CD1c-positive myeloid dendritic cell (primary cell): Measurements from ENCODE around the gene E4F1.
"Not testable (repeated sequence)": the region's sequence is repeated elsewhere in the genome, so short reads cannot be mapped to it uniquely, and the experiment has no call there.

Source experiments
- DNase-seq: peaks from one replicate; pipeline ENCODE4 v3.0.0-alpha.2; 2016; ENCODE audit errors: extremely low spot score

E4F1 gene

GRCh38 chr16:2244301-2244700, 20.9 kb downstream of the E4F1 start:
- DNase-seq = no peak

- DNase-seq = no peak
Measured at GRCh38 chr16:2244926-2245795, 21.8 kb downstream of the E4F1 start.

- DNase-seq = no peak
Measured at GRCh38 chr16:2246301-2246885, 23.0 kb downstream of the E4F1 start.

- peak; percentile 29 for DNase-seq
Measured at GRCh38 chr16:2250652-2251295, 27.4 kb downstream of the E4F1 start.

GRCh38 chr16:2251296-2252111, 28.1 kb downstream of the E4F1 start, which contains the start of gene ECI1:
Gene ECI1 (minus strand): TSS chr16:2251587. CDS start chr16:2251566, 21 bp downstream.
- peak; percentile 96 for DNase-seq

GRCh38 chr16:2252806-2253148, 29.4 kb downstream of the E4F1 start:
- DNase-seq = no peak

- no peak for DNase-seq
Measured at GRCh38 chr16:2253293-2253692, 29.9 kb downstream of the E4F1 start.

GRCh38 chr16:2256531-2257140, 33.2 kb downstream of the E4F1 start:
- no peak for DNase-seq

- no peak for DNase-seq
Measured at GRCh38 chr16:2257726-2258125, 34.3 kb downstream of the E4F1 start.

GRCh38 chr16:2258530-2258929, 35.1 kb downstream of the E4F1 start:
- not testable (repeated sequence) for DNase-seq

- no peak for DNase-seq
Measured at GRCh38 chr16:2260250-2260649, 36.9 kb downstream of the E4F1 start.

GRCh38 chr16:2263026-2263425, 39.6 kb downstream of the E4F1 start:
- not testable (repeated sequence) for DNase-seq

GRCh38 chr16:2266887-2267286, 43.5 kb downstream of the E4F1 start:
- DNase-seq = not testable (repeated sequence)

- not testable (repeated sequence) for DNase-seq
Measured at GRCh38 chr16:2267505-2267912, 44.1 kb downstream of the E4F1 start.

- DNase-seq = peak; percentile 98
Measured at GRCh38 chr16:2267913-2268666, 44.7 kb downstream of the E4F1 start, which contains the start of gene RNPS1. Gene RNPS1 (minus strand): TSS chr16:2268126. CDS start chr16:2264643, 3,483 bp downstream.

GRCh38 chr16:2270070-2270462, 46.7 kb downstream of the E4F1 start:
- DNase-seq = no peak

GRCh38 chr16:2270588-2271470, 47.4 kb downstream of the E4F1 start:
- DNase-seq = no peak

GRCh38 chr16:2271848-2272461, 48.6 kb downstream of the E4F1 start:
- DNase-seq = no peak

GRCh38 chr16:2273484-2273883, 50.1 kb downstream of the E4F1 start:
- no peak for DNase-seq
